ENCODE data around the gene ZNF282. TPM values are rescaled to one million over a fixed set of nuclear protein-coding genes. Genes with fewer than 3 reads are reported as not detected.
"Not testable (repeated sequence)": the region's sequence is repeated elsewhere in the genome, so short reads cannot be mapped to it uniquely, and the experiment has no call there.

Gene ZNF282
- total RNA-seq, 1 donor from 2014 or later, result 28.1 TPM

DNA sequence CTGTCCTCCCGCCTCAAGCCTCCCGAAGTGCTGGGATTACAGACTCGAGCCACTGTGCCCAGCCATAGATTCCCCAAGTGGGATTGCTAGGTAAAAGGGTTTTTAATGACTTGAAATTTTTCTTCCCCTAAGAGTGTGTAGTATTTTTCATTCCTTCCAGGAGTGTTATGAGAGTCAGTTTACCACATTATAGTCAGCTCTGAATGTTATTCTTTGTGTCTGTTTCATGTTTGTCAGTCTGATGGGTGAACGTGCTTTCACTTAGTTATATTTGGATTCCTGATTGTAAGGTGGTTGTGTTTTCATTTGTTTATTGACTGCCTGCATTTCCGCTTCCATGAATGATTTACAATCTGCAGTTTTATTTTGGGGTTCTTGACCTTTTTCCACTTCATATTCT lies 50.4 kb downstream of the ZNF282 start:
- Mint-ChIP-seq H3K27me3 (ENCODE audit: low read depth, unreplicated experiment) (no peaks in the 10 kb centered on the region), H3K4me1 (ENCODE audit: low read depth, unreplicated experiment) (peaks cover 5% of the 10 kb centered on the region), H3K9me3 (ENCODE audit: unreplicated experiment) (no peaks in the 10 kb centered on the region), H3K27ac (ENCODE audit: unreplicated experiment) (no peak overlapping the region), H3K36me3 (ENCODE audit: low read depth, unreplicated experiment) (peaks cover 11% of the 10 kb centered on the region), H3K4me3 (ENCODE audit: unreplicated experiment) (no peak overlapping the region)
- Histone ChIP-seq H3K79me2 (ENCODE audit: insufficient read depth, low read length) (peaks cover 76% of the 10 kb centered on the region), H3K36me3 (ENCODE audit: insufficient read depth, low read length) (peaks cover 3% of the 10 kb centered on the region), H3K4me1 (ENCODE audit: insufficient read depth, low read length) (peaks cover 2% of the 10 kb centered on the region), H3K9ac (ENCODE audit: low read length) (no peak overlapping the region), H3K4me3 (ENCODE audit: insufficient read depth, low read depth, low read length) (no peak overlapping the region), H4K20me1 (ENCODE audit: insufficient read depth, low read length) (peaks cover 43% of the 10 kb centered on the region), H2AFZ (ENCODE audit: low read depth, low read length) (no peak overlapping the region), H3K27me3 (ENCODE audit: insufficient read depth, low read length) (no peaks in the 10 kb centered on the region), H3K9me3 (ENCODE audit: insufficient read depth, low read depth, low read length) (no peaks in the 10 kb centered on the region), H3K27ac (ENCODE audit: low read depth, low read length) (no peak overlapping the region), H3K4me2 (ENCODE audit: low read length) (no peak overlapping the region)
- TF ChIP-seq, protein P1, sequence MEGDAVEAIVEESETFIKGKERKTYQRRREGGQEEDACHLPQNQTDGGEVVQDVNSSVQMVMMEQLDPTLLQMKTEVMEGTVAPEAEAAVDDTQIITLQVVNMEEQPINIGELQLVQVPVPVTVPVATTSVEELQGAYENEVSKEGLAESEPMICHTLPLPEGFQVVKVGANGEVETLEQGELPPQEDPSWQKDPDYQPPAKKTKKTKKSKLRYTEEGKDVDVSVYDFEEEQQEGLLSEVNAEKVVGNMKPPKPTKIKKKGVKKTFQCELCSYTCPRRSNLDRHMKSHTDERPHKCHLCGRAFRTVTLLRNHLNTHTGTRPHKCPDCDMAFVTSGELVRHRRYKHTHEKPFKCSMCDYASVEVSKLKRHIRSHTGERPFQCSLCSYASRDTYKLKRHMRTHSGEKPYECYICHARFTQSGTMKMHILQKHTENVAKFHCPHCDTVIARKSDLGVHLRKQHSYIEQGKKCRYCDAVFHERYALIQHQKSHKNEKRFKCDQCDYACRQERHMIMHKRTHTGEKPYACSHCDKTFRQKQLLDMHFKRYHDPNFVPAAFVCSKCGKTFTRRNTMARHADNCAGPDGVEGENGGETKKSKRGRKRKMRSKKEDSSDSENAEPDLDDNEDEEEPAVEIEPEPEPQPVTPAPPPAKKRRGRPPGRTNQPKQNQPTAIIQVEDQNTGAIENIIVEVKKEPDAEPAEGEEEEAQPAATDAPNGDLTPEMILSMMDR (IDR thresholded peaks at IDR 0.05; ENCODE audit: insufficient read depth, low read depth, low read length), result no peak
- TF ChIP-seq EZH2 (IDR thresholded peaks at IDR 0.05; ENCODE audit: insufficient read depth, low read length), result no peak
- DNase-seq (ENCODE audit: low read depth) (no peak), FAIRE-seq (no peak)

DNA sequence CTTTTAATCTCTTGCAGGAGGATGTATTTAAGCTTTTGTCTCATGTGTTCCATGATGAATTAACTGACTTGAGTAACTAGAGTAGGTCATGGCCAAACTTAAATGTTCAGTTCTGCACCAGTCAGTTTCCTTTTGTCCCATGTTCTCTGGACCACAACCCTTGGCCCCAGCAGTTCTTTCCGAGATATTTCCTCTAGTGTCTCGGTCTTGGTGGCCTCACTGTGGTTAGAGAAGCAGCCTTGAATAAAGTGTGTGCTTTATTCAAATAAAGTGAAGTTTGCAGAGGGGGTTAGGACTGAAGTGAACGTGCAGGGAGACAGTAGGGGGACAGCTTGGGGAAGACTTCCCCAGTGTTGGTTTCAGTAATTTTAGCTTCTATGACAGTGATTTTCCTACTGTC lies 53.4 kb downstream of the ZNF282 start:
- H3K9me3 ChIP-seq (ENCODE audit: insufficient read depth, low read depth, low read length), result no peaks in the 10 kb centered on the region
- TF ChIP-seq, protein P1 (IDR thresholded peaks at IDR 0.05; ENCODE audit: insufficient read depth, low read depth, low read length), result no peak
- TF ChIP-seq EZH2 (IDR thresholded peaks at IDR 0.05; ENCODE audit: insufficient read depth, low read length), result no peak
- no peak overlapping the region for H3K9ac ChIP-seq (ENCODE audit: low read length)
- H3K79me2 ChIP-seq (ENCODE audit: insufficient read depth, low read length), result peaks cover 47% of the 10 kb centered on the region
- no peak overlapping the region for H3K4me3 ChIP-seq (ENCODE audit: insufficient read depth, low read depth, low read length)
- Mint-ChIP-seq H3K27ac (ENCODE audit: unreplicated experiment) (no peak overlapping the region), H3K4me1 (ENCODE audit: low read depth, unreplicated experiment) (peaks cover 4% of the 10 kb centered on the region), H3K27me3 (ENCODE audit: low read depth, unreplicated experiment) (no peaks in the 10 kb centered on the region), H3K4me3 (ENCODE audit: unreplicated experiment) (peak overlapping the region; percentile 5), H3K9me3 (ENCODE audit: unreplicated experiment) (no peaks in the 10 kb centered on the region), H3K36me3 (ENCODE audit: low read depth, unreplicated experiment) (peaks cover 8% of the 10 kb centered on the region)
- peaks cover 41% of the 10 kb centered on the region for H4K20me1 ChIP-seq (ENCODE audit: insufficient read depth, low read length)
- H2AFZ ChIP-seq (ENCODE audit: low read depth, low read length), result no peak overlapping the region
- FAIRE-seq, result no peak
- no peak for DNase-seq (ENCODE audit: low read depth)
- no peak overlapping the region for H3K27ac ChIP-seq (ENCODE audit: low read depth, low read length)
- H3K27me3 ChIP-seq (ENCODE audit: insufficient read depth, low read length), result no peaks in the 10 kb centered on the region
- H3K4me2 ChIP-seq (ENCODE audit: low read length), result no peak overlapping the region
- H3K36me3 ChIP-seq (ENCODE audit: insufficient read depth, low read length), result peaks cover 17% of the 10 kb centered on the region
- no peaks in the 10 kb centered on the region for H3K4me1 ChIP-seq (ENCODE audit: insufficient read depth, low read length)

DNA sequence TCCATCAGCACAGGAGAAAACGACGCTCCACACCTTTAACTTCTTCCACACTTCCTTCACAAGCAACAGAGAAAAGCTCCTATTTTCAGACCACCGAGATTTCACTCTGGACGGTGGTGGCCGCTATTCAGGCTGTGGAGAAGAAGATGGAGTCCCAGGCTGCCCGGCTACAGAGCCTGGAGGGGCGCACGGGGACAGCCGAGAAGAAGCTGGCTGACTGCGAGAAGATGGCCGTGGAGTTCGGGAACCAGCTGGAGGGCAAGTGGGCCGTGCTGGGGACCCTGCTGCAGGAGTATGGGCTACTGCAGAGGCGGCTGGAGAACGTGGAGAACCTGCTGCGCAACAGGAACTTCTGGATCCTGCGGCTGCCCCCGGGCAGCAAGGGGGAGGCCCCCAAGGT lies 54.8 kb downstream of the ZNF282 start:
- peaks cover 35% of the 10 kb centered on the region for H4K20me1 ChIP-seq (ENCODE audit: insufficient read depth, low read length)
- H3K36me3 Mint-ChIP-seq (ENCODE audit: low read depth, unreplicated experiment), result peaks cover 13% of the 10 kb centered on the region
- not testable (repeated sequence) for FAIRE-seq; DNase-seq (ENCODE audit: low read depth); H3K9me3 ChIP-seq (ENCODE audit: insufficient read depth, low read depth, low read length); H3K27ac Mint-ChIP-seq (ENCODE audit: unreplicated experiment); H3K4me2 ChIP-seq (ENCODE audit: low read length); H3K4me3 Mint-ChIP-seq (ENCODE audit: unreplicated experiment); H3K4me1 ChIP-seq (ENCODE audit: insufficient read depth, low read length); H3K9ac ChIP-seq (ENCODE audit: low read length); H3K27ac ChIP-seq (ENCODE audit: low read depth, low read length); H3K9me3 Mint-ChIP-seq (ENCODE audit: unreplicated experiment); H3K27me3 ChIP-seq (ENCODE audit: insufficient read depth, low read length); H2AFZ ChIP-seq (ENCODE audit: low read depth, low read length); H3K27me3 Mint-ChIP-seq (ENCODE audit: low read depth, unreplicated experiment); H3K4me3 ChIP-seq (ENCODE audit: insufficient read depth, low read depth, low read length); H3K4me1 Mint-ChIP-seq (ENCODE audit: low read depth, unreplicated experiment)
- peaks cover 22% of the 10 kb centered on the region for H3K36me3 ChIP-seq (ENCODE audit: insufficient read depth, low read length)
- peaks cover 39% of the 10 kb centered on the region for H3K79me2 ChIP-seq (ENCODE audit: insufficient read depth, low read length)

DNA sequence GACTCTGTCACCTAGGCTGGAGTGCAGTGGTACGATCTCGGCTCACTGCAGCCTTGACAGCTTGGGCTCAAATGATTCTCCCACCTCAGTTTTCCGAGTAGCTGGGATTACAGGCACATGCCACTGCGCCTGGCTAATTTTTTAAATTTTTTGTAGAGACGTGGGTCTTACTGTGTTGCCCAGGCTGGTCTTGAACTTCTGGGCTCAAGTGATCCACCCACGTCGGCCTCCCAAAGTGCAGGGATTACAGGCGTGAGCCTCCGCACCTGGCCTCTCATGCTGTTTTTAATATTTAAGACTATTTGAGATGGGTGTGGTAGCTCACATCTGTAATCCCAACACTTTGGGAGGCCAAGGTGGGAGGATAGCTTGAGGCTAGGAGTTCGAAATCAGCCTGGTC lies 56.2 kb downstream of the ZNF282 start:
- not testable (repeated sequence) for H3K4me1 Mint-ChIP-seq (ENCODE audit: low read depth, unreplicated experiment); DNase-seq (ENCODE audit: low read depth); H3K27me3 ChIP-seq (ENCODE audit: insufficient read depth, low read length); H3K4me3 Mint-ChIP-seq (ENCODE audit: unreplicated experiment); H3K27me3 Mint-ChIP-seq (ENCODE audit: low read depth, unreplicated experiment); H3K9me3 Mint-ChIP-seq (ENCODE audit: unreplicated experiment); H2AFZ ChIP-seq (ENCODE audit: low read depth, low read length); H3K9me3 ChIP-seq (ENCODE audit: insufficient read depth, low read depth, low read length); H3K4me2 ChIP-seq (ENCODE audit: low read length); H3K27ac Mint-ChIP-seq (ENCODE audit: unreplicated experiment); H3K9ac ChIP-seq (ENCODE audit: low read length); H3K4me1 ChIP-seq (ENCODE audit: insufficient read depth, low read length); H3K27ac ChIP-seq (ENCODE audit: low read depth, low read length); H3K4me3 ChIP-seq (ENCODE audit: insufficient read depth, low read depth, low read length); FAIRE-seq
- Histone ChIP-seq H3K36me3 (ENCODE audit: insufficient read depth, low read length) (peaks cover 30% of the 10 kb centered on the region), H4K20me1 (ENCODE audit: insufficient read depth, low read length) (peaks cover 21% of the 10 kb centered on the region), H3K79me2 (ENCODE audit: insufficient read depth, low read length) (peaks cover 26% of the 10 kb centered on the region)
- H3K36me3 Mint-ChIP-seq (ENCODE audit: low read depth, unreplicated experiment), result peaks cover 17% of the 10 kb centered on the region

All from astrocyte (in vitro differentiated cells and primary cell).